Stimulated activated CD8-positive, alpha-beta memory T cell treated with anti-CD3 and anti-CD28 coated beads, Interleukin-4, amount 100 ng/mL, for 24 hours (primary cell): Measurements from ENCODE around the gene P2RY8.
"Not testable (repeated sequence)": the region's sequence is repeated elsewhere in the genome, so short reads cannot be mapped to it uniquely, and the experiment has no call there.

Source experiments
- DNase-seq: peaks from one replicate; pipeline ENCODE4 v3.0.0-alpha.2; 2020; ENCODE audit warnings: low read depth

P2RY8 gene

GRCh38 chrX:1545776-1546408, 8.9 kb upstream of the P2RY8 start:
- no peak for DNase-seq

- DNase-seq: no peak
These were observed 6.2 kb upstream of the P2RY8 start for GRCh38 chrX:1542994-1543725.

- DNase-seq: not testable (repeated sequence)
These were observed 2.2 kb upstream of the P2RY8 start for GRCh38 chrX:1539146-1539545.

GRCh38 chrX:1537716-1538090, 718 bp upstream of the P2RY8 start:
- DNase-seq: not testable (repeated sequence)

- no peak for DNase-seq
These were observed 314 bp downstream of the P2RY8 start for GRCh38 chrX:1536712-1537030.

- DNase-seq: no peak
These were observed 1.5 kb downstream of the P2RY8 start for GRCh38 chrX:1535241-1536041.

GRCh38 chrX:1534301-1535168, 2.5 kb downstream of the P2RY8 start:
- DNase-seq: no peak

GRCh38 chrX:1533058-1533457, 3.9 kb downstream of the P2RY8 start:
- no peak for DNase-seq

- DNase-seq: no peak
These were observed 5.7 kb downstream of the P2RY8 start for GRCh38 chrX:1531096-1531890.

- no peak for DNase-seq
These were observed 7.2 kb downstream of the P2RY8 start for GRCh38 chrX:1529756-1530155.

- no peak for DNase-seq
These were observed 7.7 kb downstream of the P2RY8 start for GRCh38 chrX:1529328-1529727.

GRCh38 chrX:1528884-1529203, 8.1 kb downstream of the P2RY8 start:
- no peak for DNase-seq

- DNase-seq: no peak
These were observed 8.7 kb downstream of the P2RY8 start for GRCh38 chrX:1528186-1528883.

- DNase-seq: no peak
These were observed 9.5 kb downstream of the P2RY8 start for GRCh38 chrX:1527457-1527856.

- no peak for DNase-seq
These were observed 10.4 kb downstream of the P2RY8 start for GRCh38 chrX:1526565-1526964.

GRCh38 chrX:1525583-1526355, 11.2 kb downstream of the P2RY8 start:
- no peak for DNase-seq

- DNase-seq: no peak
These were observed 12.0 kb downstream of the P2RY8 start for GRCh38 chrX:1524874-1525582.

GRCh38 chrX:1522905-1523304, 14.1 kb downstream of the P2RY8 start:
- not testable (repeated sequence) for DNase-seq

- peak; percentile 31 for DNase-seq
These were observed 15.5 kb downstream of the P2RY8 start for GRCh38 chrX:1521459-1521956.
